Effector CD4-positive, alpha-beta T cell (primary cell): ENCODE results near the gene PPT2.
A peak's percentile ranks its signal among the peaks of the same experiment; 100 is the strongest.
"Not testable (repeated sequence)": the region's sequence is repeated elsewhere in the genome, so short reads cannot be mapped to it uniquely, and the experiment has no call there.

Experiments
- DNase-seq: peaks from one replicate; pipeline ENCODE4 v3.0.0-alpha.2; 2020

Gene PPT2

DNA sequence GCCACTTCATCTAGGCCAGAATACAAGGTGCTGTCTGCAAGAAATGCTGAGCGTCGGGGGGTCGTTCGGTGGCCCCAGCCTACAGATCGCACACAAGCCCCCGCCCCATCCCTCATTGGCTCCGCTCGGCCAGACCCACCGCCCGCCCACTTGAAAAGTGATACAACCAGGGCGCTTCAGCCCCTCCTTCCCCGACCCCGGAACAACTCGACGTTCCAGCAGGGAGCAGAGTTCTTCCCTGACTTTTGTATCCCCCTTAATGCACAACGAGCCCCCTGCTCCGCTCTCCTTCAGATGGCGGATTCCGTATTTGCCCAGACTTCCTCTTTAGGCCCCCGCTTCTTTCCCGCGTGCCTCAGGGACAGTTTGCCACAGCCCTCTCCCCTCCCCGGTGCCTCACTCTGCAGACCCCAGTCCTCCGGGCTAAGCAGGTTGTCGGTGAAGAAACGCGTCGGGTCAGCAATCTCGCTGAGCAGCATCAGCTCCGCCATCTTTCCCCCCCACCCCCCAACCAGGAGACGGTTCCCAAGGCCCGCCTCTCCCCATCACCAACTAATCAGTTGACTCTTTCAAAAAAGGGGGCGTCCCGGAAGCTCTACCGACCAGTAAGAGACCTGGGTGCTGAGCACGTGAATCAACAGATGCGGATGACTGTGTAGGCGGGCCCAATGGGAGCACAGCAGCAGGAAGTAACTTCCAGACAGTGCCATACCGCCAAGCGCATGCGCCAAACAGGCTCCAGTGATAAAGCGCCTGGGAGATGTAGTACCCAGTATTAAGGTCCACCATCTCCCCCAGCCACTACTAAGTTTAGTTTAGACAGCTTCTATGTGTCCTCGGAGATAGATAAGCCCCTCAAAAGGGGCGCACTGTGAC is 26.0 kb upstream of the PPT2 start, which contains the start of gene ATF6B:
ATF6B (minus strand) TSS at position 530 of the 876 bp plus-strand sequence; CDS start at position 491, 39 bp downstream.
- peak; percentile 97 for DNase-seq

DNA sequence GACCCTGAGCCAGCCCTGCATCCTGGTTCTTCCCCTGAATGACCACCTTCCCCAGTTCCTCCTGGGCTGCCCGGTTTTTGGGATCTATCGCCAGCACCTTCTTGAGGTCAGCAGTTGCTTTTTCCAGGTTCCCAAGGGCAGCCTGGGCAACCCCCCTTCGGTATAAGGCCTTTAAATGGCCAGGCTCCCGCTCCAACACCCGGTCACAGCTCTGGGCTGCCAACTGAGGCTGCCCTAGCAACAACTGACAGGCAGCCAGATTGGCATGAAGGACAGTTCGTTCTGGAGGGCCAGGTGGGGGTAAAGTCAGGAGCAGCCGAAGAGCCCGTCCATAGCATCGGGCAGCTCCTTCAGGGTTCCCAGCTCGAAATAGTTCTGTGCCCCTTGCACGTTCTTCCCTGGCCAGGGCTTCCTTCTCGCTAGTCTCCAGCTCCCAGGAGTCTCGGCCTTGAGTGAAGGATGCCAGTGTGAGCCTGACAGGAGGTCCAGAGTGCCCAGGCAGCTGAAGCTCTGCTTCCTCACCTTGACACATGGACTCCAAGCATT is 25.1 kb upstream of the PPT2 start:
- no peak for DNase-seq

- no peak for DNase-seq
Measured at GRCh38 chr6:32129297-32130088, 24.4 kb upstream of the PPT2 start.

DNA sequence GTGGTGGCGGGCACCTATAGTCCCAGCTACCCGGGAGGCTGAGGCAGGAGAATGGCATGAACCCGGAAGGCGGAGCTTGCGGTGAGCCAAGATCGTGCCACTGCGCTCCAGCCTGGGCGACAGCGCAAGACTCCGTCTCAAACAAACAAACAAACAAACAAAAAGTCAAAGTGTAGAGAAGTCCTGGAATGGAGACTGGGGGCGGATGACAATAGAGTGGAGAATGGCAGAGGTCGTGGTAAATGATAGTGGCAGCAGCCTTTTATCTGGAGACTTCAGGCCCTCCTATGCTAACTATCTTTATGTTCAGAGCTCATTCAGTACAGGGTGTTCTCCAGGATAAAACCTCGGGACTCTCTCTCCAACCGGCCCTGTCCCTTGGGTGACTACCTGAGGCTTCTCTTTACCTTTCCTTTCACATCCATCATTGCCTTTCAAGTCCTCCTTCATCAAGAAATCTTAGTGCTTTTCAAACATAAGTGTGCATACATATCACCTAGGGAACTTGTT is 22.4 kb upstream of the PPT2 start:
- no peak for DNase-seq

DNA sequence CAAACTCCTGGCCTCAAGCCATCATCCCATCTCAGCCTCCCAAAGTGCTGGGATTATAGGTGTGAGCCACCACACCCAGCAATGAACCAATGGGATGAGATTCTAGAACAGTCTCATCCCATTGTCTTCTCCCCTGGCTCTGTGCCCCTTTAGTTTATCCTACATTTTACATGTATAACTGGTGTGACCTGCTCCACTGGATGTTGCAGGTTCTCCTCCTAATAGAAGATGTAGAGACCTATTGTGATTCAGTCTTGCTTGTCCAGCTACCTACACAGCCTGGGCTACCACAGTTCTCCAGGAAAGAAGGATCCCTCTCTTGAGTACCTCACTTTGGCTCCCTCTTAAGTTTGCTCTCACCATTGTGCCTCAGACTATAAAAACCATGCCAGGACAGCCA is 21.8 kb upstream of the PPT2 start:
- no peak for DNase-seq

DNA sequence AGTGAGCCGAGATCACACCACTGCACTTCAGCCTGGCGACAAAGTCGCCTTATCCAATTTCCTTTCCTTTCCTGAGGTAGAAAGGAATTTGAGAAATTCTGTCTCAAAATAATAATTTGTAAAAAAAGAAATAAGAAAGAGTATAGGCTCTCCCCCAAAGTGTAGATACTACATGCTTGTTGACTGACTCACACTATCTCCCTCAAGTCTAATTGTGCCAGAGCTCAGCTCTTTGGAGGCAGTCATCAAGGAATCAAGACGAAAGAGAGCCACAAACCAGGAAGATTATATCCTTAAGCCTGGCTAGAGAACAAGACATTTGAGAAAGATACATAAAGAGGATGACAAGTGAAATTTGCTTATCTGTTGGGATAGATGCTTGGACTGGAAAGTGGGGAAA is 20.2 kb upstream of the PPT2 start:
- DNase-seq = no peak

GRCh38 chr6:32137454-32137853 is 16.5 kb upstream of the PPT2 start:
- no peak for DNase-seq

DNA sequence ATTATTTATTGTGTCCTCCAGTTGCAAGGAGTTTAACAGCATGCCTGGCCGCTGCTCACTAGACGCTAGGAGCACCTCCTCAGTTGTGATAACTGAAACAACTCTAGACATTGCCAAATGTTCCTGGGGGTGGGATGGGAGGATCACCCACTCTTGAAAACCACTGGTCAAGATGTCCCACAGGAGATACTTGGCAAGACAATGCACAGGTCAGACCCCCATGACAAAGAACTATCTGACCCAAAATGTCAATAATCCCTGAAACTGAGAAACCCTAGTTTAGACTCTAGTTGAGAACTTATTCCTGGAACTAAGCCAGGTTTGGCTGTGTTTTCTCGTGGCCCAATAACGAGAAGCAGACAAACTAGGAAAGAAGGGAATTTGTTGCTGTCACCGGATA is 14.4 kb upstream of the PPT2 start:
- DNase-seq = no peak

DNA sequence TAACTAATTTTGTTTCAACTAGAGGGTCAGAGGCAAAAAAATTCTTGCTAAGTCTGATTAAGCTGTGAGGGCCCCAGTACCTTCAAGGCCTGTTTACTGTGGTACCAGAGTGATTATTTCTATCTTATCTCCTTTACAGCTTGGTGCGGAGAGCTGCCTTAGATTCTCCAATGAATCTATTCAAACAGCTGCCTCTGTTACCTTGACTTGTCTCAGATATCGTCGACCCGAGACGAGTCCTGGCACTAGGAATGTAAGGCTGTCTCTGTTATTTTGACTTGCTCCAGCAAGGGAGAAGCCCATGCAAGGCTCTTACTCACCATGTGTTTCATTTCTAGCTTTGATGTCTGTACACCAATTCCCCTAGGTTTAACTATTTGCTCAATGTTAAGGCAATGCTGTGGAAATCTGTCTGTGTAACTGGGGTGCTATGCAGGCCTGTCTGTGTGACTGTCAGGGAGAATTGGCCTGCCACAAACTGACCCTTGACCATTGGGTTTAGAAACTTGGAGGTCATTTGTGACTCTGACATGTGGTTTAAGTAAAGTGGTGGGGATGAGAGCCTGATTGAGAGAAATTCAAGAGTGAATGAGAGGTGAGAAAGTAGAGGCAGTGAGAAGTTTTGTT is 13.4 kb upstream of the PPT2 start:
- no peak for DNase-seq

- not testable (repeated sequence) for DNase-seq
Measured at GRCh38 chr6:32144238-32144637, 9.7 kb upstream of the PPT2 start.

- DNase-seq = no peak
Measured at GRCh38 chr6:32146287-32146686, 7.7 kb upstream of the PPT2 start.

- no peak for DNase-seq
Measured at GRCh38 chr6:32146687-32147086, 7.3 kb upstream of the PPT2 start.

DNA sequence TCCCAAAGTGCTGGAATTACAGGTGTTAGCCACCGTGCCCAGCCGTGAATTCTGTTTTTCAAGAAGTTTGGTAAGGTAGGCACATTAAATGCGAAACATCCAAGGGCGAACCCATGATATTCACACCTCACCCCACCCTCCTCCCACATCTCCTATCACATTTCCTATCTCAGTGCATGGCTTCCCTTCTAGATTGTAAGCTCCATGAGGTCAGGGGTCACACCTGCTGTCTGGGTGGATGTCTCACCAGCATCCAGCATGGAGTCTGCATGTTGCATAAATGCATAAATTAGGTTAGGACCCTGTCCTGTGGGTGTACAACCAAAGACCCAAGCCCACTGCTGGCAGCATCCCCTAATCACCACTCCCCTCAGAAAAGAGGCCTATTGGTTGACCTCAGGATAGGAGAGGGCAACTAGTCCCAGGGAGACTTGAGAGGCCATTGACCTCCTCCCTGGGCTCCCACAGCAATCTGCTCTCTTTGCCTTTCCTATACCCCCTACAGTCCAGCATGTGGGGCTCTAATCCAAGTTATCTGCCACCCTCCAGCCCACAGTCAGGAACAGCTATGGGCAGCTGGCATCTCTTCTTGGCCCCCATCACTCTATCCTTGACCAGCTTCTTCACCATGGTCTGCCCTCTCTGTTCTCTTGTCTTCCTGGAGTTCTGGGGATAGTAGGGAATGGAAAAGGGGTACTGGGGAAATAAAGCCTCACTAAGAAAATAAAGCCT is 6.4 kb upstream of the PPT2 start:
- no peak for DNase-seq

DNA sequence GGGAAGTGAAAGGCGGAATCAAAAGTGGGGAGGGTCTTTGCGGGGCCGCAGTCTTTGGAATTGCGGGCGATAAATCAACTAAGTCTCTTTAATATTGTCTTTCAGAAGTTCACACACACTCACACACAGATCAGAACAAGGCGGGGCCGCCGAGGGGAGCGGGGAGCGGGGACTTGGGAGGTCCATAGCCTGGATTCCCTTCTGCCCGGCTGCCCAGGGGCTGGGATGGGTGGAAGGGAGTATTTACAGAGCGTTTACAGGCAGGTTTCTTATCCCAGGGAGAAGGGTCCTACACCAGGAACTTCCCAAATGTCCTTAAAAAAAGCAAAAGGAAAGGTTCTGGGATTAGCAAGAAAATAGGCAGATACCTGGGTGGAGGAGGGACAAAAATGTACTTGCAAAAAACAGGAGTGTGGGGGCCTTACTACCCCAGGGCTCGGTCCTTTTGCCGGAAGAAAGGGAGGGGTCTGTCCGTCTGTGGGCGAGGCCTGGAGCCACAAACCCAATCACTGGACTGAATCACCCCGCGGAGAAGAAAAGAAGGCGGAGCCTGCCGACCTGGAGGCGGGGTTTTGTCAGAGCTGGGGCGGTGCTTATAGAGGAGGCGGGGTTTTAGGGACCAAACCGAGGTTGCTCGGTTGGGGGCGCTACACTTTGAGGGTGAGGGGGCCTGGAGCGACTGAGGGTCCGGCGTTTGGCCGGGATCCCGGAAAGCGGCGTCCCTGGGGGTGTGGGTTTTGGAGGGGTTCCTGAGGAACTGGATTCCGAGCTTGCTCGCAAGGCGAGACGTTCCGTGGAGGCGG is 5.5 kb upstream of the PPT2 start:
- peak; percentile 54 for DNase-seq

GRCh38 chr6:32149092-32149755 is 4.7 kb upstream of the PPT2 start:
- DNase-seq = no peak

DNA sequence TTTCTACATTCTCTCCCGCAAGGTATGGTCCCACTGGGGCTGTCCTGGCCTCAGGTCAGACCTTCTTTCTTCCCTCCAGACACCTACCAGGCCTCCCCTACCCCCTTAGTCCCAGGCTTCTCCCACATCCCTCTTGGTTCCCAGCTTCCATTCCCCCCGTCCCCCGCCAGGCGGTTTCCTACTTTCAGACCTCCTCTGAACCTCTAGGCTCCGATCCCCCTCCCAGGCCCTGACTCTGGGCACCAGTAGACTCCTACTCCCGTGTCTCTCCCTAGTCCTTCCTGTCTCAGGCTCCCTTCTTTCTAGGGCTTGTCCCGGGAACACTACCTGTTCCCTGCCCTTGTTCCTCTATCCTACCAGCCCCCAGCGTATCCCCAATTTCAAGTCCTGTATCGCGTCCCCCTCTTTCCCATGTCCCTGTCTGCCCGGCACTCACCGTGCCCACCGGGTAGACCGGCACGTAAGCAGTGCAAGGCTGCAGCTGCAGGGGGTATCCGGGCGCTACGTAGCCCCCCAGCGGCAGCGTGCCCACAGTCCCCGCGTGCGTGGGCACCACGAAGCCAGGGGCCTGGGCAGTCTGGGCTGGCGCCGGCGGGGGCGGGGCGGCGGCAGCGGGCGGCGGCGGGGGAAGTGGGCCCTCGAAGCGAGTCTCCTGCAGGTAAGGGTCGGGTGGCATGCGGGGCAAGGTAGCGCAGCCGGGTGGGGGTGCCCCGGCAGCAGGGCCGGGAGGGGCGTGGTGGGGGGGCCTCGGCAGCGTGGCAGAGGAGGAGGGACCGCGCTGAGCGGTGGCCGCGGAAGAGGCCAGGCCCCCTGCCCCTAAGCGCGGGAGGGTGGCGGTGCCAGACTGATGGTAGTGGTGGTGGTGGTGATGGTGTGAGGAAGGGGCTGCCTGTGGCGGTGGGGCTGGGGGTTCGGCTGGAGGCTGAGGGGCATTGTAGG is 3.7 kb upstream of the PPT2 start:
- no peak for DNase-seq

DNA sequence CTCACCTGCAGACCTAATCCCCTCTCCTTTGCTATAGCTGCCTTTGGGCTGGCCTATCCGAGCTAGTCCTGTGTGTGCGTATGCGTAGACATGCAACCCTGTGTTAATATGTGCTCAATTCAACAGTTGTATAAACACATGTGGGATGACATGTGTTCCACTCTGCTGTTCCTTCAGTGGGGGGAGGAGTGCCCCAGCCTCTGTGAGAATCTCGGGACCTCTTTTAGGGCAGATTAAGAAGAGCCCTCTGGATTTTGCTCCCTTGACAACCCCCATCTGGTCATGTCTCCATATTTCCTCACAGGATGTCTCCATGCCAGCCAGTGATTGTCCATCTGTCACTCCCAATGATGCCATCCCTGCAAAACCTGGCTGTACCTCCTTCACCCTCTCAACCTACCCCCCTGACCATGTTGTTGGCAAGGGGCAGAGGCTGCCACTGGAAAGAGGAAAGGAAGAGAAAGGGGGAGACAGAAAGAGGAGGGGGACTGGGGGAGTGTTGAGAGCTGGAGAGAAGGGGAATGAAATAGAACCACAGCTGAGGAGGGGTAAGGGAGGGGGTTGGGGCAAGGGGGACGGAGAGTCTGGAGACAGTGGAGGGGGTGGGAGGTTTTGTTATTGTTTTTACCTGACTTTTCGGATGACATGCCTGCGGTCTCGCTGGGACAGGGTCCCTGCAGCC is 2.6 kb upstream of the PPT2 start:
- DNase-seq = no peak

- no peak for DNase-seq
Measured at GRCh38 chr6:32151863-32152768, 1.8 kb upstream of the PPT2 start, which contains the start of gene PRRT1. Gene PRRT1 (minus strand): TSS chr6:32151939. CDS start chr6:32151827, 112 bp downstream.
